ENCODE results near the gene CDC6. TPM values are rescaled to one million over a fixed set of nuclear protein-coding genes. Genes with fewer than 3 reads are reported as not detected.

CDC6 gene
- total RNA-seq, 1 experiment from 2014 or later, result 97.8 TPM

DNA sequence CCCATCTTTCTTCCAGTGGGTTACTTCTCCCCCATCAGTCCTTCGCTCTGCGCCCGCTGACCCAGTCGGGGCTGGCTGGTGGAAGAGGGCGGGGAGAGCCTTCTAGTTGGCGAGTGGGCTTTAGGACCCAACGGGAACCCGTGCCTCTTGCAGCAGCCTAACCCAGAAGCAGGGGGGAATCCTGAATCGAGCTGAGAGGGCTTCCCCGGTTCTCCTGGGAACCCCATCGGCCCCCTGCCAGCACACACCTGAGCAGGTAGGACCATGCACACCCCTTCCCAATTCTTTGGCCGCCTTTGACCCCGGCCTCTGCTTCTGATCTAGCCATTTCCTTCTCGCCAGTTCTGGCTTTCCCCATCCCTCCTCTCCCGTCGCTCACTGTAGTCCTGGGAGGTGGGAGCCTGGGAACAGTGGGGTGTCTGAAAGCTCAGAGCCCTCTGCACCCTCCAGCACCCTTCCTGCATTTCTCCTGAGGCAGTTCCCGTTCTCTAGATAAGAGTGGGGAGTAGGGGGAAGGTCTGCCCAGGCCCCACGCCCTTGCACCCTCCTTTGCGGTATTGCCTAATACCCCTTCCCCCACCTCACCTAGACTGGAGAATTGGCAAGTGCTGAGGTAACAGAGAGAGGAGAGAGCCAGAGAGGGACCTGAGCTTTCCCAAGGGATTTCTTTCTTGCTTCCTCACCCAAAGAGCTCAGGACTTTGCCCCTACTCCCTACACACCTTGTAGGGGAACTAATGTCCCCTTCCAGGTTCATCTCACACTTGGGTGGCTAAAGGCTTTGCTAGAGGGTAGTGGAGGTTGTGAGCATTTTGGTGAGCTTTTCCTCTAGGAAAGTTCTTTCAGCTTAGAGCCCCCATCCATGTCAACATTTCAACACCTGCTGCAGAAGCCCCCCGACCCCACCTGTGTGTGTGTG lies 21.6 kb downstream of the CDC6 start, which contains the start of gene RARA:
TSS of gene RARA (plus strand) at position 150 of the 918 bp plus-strand sequence. CDS start 22,039 bp downstream, outside the sequence.
- Histone ChIP-seq H3K27ac (no peak within 1 kb of the TSS), H3K4me3 (no peak within 1 kb of the TSS), H3K4me1 (replicated peaks) (peaks cover 98% of the 10 kb centered on the region), H3K9me3 (replicated peaks) (no peaks in the 10 kb centered on the region), H3K36me3 (no peaks in the 10 kb centered on the region), H3K27me3 (replicated peaks) (no peaks in the 10 kb centered on the region)
- no peak for DNase-seq (ENCODE audit: low read depth in 1 of 2, low spot score in 2 of 2)

DNA sequence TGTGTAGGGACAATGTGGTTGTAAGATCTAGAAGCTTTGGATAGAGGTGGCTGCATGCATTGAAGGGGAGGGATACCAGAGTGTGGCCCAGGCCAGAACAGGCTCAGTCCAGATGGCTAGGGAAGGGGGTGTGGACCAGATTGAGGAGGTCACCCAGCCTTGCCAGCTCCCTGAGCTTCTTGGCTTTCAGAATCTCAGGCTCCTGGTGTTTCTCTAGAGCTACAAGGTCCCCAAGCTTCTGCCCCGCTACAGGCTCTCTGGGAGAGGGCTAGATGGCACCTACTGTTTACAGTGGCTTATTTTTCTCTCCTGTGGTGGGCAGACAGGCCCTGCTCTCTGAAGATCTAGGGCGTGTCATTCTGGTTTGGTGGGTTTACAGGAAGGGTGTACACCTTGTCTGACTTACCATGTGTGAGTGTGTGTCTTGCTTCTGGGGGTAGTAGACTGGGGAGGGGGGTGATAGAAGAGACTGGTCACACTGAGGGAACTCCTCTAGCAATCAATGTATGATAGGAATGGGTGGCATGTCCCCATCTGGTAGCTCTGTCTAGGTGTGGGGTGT lies 22.4 kb downstream of the CDC6 start:
- Histone ChIP-seq H3K9me3 (replicated peaks) (no peaks in the 10 kb centered on the region), H3K4me3 (no peak overlapping the region), H3K4me1 (replicated peaks) (peaks cover 98% of the 10 kb centered on the region), H3K36me3 (no peaks in the 10 kb centered on the region), H3K27me3 (replicated peaks) (no peaks in the 10 kb centered on the region), H3K27ac (no peak overlapping the region)
- no peak for DNase-seq (ENCODE audit: low read depth in 1 of 2, low spot score in 2 of 2)

DNA sequence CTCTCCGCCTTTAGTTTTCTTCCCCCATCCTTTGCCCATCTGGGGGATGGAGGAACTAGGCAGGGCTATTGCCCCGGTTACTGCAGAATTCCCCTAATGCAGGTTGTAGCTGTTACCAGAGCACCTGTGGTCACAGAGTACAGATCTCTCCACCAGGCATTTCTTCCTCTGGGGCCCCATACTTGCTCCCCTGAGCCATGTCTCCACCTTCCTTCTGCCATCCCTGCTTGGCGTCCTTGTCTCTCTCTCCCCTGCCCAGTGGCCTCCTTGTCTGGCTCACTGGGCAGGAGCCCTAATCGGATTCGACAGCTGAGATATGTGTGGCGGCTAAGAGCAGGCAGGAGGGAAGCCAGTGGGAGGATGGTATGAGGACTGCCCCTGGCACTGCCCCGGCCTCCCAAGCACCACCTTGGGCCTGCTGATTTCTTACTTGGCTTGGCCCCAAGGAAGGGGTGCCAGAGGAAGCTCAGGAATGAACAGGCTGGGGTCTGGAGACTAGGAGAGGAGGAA lies 23.3 kb downstream of the CDC6 start:
- peaks cover 100% of the 10 kb centered on the region for H3K4me1 ChIP-seq (replicated peaks)
- no peaks in the 10 kb centered on the region for H3K36me3 ChIP-seq
- H3K4me3 ChIP-seq, result no peak overlapping the region
- no peaks in the 10 kb centered on the region for H3K9me3 ChIP-seq (replicated peaks)
- H3K27me3 ChIP-seq (replicated peaks), result no peaks in the 10 kb centered on the region
- H3K27ac ChIP-seq, result no peak overlapping the region
- DNase-seq (ENCODE audit: low read depth in 1 of 2, low spot score in 2 of 2), result no peak

DNA sequence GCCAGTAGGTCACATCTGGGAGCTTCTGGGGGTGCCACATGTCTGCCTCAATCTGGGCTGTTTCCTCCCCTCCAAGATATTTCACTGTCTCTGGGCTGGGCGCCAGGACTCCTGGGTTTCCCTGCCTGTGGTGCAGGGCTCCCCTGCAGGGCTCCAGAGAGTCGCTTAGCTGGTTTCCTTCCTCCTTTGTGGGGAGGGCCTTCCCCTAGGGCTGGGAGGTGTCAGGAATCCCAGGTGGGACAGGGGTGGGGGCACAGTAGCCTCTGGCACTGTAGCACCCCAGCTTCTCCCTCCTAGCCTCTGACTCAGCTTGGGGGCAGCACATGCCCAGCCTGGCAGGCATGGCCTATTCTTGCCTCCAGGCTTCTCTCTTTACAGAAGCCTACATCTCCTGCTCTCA lies 23.9 kb downstream of the CDC6 start:
- Histone ChIP-seq H3K27me3 (replicated peaks) (no peaks in the 10 kb centered on the region), H3K4me1 (replicated peaks) (peaks cover 100% of the 10 kb centered on the region), H3K27ac (no peak overlapping the region), H3K4me3 (no peak overlapping the region), H3K9me3 (replicated peaks) (no peaks in the 10 kb centered on the region), H3K36me3 (no peaks in the 10 kb centered on the region)
- DNase-seq (ENCODE audit: low read depth in 1 of 2, low spot score in 2 of 2), result no peak

DNA sequence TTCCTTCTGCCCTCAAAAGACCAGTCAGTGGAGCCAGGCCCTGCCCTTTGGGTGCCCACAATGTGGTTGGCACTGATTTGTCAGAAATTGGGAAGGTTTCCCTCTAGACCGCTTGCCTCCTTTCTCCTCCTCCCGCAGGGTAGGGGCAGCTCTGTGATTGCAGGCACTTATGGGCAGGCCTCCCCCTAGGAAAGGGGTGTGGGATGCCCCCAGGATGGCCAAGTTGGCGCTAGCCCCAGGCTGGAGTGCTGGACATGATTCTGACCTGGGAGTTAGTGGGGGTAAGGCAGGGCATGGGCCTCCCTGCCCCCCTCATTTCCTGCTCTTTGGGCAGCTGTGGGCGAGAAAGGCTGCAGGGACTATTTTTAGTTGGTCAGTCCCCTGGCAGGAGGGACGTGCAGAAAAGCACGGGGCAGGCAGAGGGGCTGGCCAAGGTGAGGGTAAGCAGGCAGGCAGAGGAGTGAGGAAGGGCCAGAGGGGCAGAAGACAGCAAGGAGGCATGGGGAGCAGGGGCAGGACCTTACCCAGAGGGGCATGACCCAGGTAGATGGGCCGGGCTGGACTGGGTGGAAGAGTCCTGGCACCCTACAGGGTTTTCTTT lies 24.6 kb downstream of the CDC6 start:
- H3K4me3 ChIP-seq, result no peak overlapping the region
- no peak for DNase-seq (ENCODE audit: low read depth in 1 of 2, low spot score in 2 of 2)
- no peaks in the 10 kb centered on the region for H3K9me3 ChIP-seq (replicated peaks)
- no peak overlapping the region for H3K27ac ChIP-seq
- peaks cover 100% of the 10 kb centered on the region for H3K4me1 ChIP-seq (replicated peaks)
- no peaks in the 10 kb centered on the region for H3K36me3 ChIP-seq
- no peaks in the 10 kb centered on the region for H3K27me3 ChIP-seq (replicated peaks)

DNA sequence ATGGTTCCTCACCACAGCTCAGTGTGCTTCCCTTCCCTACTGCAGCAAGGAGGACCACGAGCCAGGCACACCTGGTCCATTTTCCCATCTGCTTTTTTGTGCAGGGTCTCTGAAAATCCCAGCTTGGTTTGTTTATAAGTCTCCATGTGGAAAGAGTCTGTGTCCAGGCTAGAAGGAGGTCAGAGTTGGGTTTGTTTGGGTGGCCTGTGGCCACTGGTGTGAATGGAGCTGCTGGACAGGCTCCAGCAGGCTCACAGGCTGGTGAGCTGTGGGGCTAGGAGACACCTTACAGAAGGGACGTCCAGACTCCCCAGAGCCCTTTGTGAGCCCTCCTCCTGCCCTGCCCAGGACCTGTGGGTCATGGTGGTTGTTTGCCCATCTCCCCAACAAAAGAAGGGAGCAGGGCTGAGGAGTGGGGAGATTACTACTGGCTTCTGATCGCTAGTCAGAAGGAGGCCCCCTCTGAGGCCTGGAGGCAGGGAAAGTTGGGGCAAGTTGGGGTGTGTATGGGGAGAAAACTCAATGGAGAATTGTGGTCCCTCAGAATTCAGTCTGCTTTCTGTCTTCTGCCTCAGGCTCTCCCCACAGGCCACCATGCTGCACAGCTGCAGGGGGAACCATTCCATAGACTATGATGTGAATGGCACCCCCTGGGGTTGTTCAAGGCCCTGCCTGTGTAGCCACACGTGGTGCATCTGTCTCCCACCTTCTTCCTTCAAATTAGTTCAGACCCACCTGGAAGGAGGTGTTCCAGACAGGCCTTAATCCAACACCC lies 25.4 kb downstream of the CDC6 start:
- H3K36me3 ChIP-seq, result peaks cover under 1% of the 10 kb centered on the region; the same call in 1 of the 2 replicates
- H3K4me3 ChIP-seq, result no peak overlapping the region
- no peak for DNase-seq (ENCODE audit: low read depth in 1 of 2, low spot score in 2 of 2)
- H3K27ac ChIP-seq, result no peak overlapping the region
- H3K27me3 ChIP-seq (replicated peaks), result no peaks in the 10 kb centered on the region
- no peaks in the 10 kb centered on the region for H3K9me3 ChIP-seq (replicated peaks)
- peaks cover 98% of the 10 kb centered on the region for H3K4me1 ChIP-seq (replicated peaks)

DNA sequence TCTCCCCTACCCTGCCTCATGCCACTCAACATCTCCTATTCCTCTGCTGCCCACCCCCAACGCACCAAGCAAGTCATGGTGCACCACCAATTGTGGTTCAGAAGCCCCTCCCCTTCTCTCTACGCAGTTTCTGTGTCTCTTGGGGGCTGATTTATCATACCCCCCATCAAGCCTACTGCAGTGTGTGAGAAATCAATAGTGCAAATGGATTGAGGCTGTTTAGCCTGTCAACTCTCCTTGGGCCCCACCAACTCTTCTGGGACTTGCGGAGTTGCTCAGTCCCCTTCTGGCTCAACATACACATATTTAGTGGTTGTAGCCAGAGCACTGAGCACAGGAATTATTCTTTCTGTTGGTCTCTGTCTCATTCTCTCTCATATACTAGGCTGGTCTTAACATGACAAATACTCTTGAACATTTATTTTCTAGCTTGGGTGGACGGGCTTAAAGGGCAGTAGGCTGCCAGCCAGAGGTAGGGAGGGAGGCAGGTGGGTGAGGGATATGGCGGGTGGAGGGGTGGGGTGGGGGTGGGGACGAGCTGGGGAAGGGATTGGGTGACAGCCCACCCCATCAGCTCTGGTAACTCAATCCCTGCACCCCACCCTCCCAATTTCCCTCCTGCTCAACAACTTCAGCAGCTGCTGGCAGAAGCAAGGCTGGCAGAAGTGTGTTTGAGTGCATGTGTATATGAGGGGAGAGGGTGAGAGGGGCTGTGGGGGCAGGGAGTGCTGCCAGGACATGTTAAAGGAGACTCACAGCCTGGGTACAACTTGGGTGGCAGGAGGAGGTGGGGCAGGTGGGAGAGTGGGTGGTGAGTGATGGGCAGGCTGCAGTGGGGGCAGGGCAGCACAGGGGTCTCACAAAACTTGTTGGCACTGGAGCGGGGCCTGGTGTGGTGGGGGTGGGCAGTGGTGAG lies 26.2 kb downstream of the CDC6 start:
- Histone ChIP-seq H3K27ac (no peak overlapping the region), H3K4me1 (replicated peaks) (peaks cover 89% of the 10 kb centered on the region), H3K36me3 (peaks cover 9% of the 10 kb centered on the region), H3K27me3 (replicated peaks) (no peaks in the 10 kb centered on the region), H3K9me3 (replicated peaks) (peaks cover 2% of the 10 kb centered on the region; the same call in 1 of the 2 replicates), H3K4me3 (no peak overlapping the region)
- DNase-seq (ENCODE audit: low read depth in 1 of 2, low spot score in 2 of 2), result no peak

DNA sequence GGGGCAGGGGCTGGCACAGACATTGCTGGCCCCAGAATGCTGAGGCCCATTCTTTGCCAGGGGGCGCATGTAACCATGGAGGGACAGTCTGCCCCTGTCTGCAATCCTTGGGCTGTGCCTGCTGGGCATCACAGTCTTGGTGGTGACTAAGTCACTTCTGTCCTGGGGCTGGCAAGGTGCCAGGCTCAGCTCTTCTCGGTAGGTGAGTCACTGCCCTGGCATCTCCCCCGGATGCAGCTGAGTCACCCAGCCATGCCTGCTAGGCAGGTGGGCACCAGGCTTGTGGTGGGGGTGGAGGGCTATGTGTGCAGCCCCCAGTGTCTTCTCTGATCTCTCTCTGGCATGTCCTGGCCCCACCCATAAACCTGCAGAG lies 26.9 kb downstream of the CDC6 start:
- DNase-seq (ENCODE audit: low read depth in 1 of 2, low spot score in 2 of 2), result peak; percentile 91 to 99
- Histone ChIP-seq H3K27me3 (replicated peaks) (no peaks in the 10 kb centered on the region), H3K36me3 (peaks cover 12% of the 10 kb centered on the region), H3K27ac (peak overlapping the region; percentile 46; the same call in 1 of the 2 replicates), H3K9me3 (replicated peaks) (peaks cover 2% of the 10 kb centered on the region; the same call in 1 of the 2 replicates), H3K4me3 (no peak overlapping the region), H3K4me1 (replicated peaks) (peaks cover 83% of the 10 kb centered on the region)

DNA sequence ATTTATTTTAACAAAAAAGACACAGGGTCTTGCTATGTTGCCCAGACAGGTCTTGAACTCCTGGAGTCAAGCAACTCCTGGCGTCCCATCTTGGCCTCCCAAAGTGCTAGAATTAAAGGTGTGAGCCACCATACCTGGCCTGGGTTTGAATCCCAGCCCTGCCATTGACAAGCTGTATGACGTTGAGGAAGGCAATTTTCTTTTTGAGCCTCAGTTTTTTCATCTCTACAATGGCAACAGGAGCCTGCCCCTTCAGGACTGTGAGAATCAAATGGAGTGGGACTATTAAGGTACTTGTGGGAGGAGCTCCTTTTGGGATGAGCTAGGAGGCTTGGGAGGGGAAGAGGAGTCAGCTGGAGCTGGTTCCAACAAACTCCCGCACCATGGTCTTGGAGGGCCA lies 27.5 kb downstream of the CDC6 start:
- no peak for DNase-seq (ENCODE audit: low read depth in 1 of 2, low spot score in 2 of 2)
- H3K27ac ChIP-seq, result peak overlapping the region; percentile 55
- peaks cover 81% of the 10 kb centered on the region for H3K4me1 ChIP-seq (replicated peaks)
- no peak overlapping the region for H3K4me3 ChIP-seq
- H3K36me3 ChIP-seq, result peaks cover 15% of the 10 kb centered on the region
- peaks cover 2% of the 10 kb centered on the region; the same call in 1 of the 2 replicates for H3K9me3 ChIP-seq (replicated peaks)
- H3K27me3 ChIP-seq (replicated peaks), result no peaks in the 10 kb centered on the region

DNA sequence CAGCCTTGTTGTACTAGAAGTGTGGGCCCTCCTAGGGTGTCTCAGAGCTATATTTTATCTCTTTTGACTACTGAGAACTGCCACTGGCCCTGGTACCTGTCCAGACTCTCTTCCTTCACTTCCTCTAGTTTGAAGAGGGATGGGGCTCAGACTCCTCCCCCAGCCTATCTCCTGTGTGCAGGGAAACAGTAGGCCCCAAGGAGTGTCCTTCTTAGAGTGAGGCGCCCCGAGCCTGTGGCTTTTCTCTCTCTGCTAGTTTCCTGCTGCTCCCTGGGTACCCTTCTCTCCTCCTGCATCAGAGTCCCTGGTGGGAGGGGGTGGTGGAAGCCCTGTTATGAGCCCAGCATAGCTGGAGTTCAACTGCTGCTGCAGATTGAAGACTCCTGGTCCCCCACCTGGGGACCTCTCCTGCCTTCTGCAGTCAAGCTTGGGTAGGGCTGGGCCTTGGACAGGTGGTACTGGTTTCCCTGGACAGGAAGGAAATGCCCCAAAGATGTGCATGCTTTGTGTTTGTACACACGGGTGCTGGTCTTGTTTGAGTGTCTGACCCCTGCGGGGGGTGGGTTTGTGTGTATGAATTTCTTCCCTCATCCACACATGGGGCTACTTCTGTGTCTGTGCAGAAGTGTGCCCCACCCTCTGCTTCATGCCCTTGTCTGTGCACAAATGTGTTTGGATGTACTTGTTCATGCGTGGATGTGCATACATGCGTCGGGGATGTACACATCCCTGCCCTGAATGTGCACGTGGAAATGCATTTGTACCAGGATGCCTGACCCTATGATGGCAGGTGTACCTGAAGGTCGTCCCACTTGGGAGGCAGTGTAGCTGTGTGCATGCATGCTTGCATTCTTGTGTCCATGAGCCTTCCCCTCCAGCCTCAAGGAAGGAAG lies 28.2 kb downstream of the CDC6 start:
- Histone ChIP-seq H3K4me3 (no peak overlapping the region), H3K27me3 (replicated peaks) (no peaks in the 10 kb centered on the region), H3K36me3 (peaks cover 19% of the 10 kb centered on the region), H3K4me1 (replicated peaks) (peaks cover 81% of the 10 kb centered on the region), H3K27ac (peak overlapping the region; percentile 91), H3K9me3 (replicated peaks) (peaks cover 2% of the 10 kb centered on the region; the same call in 1 of the 2 replicates)
- DNase-seq (ENCODE audit: low read depth in 1 of 2, low spot score in 2 of 2), result no peak

DNA sequence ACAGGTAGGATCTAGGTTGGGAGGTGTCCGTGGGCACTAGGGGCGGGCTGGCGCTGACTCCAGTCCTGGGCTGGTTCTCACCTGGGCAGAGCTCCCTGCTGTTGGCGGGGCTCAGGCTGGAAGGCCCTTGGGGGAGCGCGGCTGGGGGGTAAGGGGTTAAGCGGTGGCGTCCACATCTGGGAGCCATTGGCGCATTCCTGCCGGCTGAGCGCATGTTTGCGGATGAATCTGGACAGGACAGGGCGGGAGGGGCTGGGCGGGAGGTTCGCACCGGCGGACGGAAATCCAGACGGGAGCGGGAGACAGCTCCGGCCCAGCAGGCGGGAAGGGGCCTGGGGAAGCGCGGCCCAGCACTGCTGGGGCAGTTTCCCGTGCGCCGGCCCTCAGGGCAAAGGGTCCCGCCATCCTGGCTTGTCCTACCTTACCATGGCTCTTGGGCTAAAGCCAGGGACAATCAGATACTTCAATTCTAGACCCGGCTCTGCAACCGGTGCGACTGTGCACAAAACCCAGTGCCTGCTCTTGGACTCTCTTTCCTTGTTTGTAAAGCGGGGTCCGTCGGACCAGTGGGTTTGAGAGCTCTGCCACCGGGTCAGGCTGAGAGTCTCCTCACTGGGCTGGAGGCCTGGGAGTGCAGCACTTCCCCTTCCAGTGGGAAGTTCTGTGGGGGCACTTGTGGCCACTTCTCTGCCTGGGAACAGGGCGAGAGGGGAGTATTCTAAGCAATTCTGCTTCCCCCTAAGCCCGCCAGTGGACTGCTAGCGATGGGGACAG lies 29.1 kb downstream of the CDC6 start:
- peaks cover 23% of the 10 kb centered on the region for H3K36me3 ChIP-seq
- H3K4me3 ChIP-seq, result peak overlapping the region; percentile 95
- peaks cover 2% of the 10 kb centered on the region; the same call in 1 of the 2 replicates for H3K9me3 ChIP-seq (replicated peaks)
- H3K4me1 ChIP-seq (replicated peaks), result peaks cover 81% of the 10 kb centered on the region
- peak; percentile 78 to 87 for DNase-seq (ENCODE audit: low read depth in 1 of 2, low spot score in 2 of 2)
- H3K27ac ChIP-seq, result peak overlapping the region; percentile 91
- H3K27me3 ChIP-seq (replicated peaks), result no peaks in the 10 kb centered on the region

Data from SJSA1 (cell line).